Activated CD4-positive, alpha-beta T cell treated with anti-CD3 and anti-CD28 coated beads, Interleukin-2, amount 50 U/mL, for 48 hours (primary cell): Measurements from ENCODE around the gene ZNF317.
"Not testable (repeated sequence)": the region's sequence is repeated elsewhere in the genome, so short reads cannot be mapped to it uniquely, and the experiment has no call there.

ENCODE experiments used
- DNase-seq, 2 experiments: peaks; one replicate each; pipeline ENCODE4 v3.0.0-alpha.2; 2020

ZNF317 gene

GRCh38 chr19:9178901-9179300 lies 38.7 kb downstream of the ZNF317 start, which contains the start of gene OR7D2:
Gene OR7D2 (plus strand): TSS chr19:9178979. CDS start chr19:9185782, 6,803 bp downstream.
- DNase-seq, result no peak

- DNase-seq, result no peak
Measured at GRCh38 chr19:9183000-9183399, 42.8 kb downstream of the ZNF317 start.

GRCh38 chr19:9187191-9187590 lies 47.0 kb downstream of the ZNF317 start:
- DNase-seq, result no peak

GRCh38 chr19:9189535-9189934 lies 49.3 kb downstream of the ZNF317 start:
- no peak for DNase-seq

- DNase-seq, result not testable (repeated sequence)
Measured at GRCh38 chr19:9198044-9198443, 57.8 kb downstream of the ZNF317 start.

GRCh38 chr19:9205501-9206113 lies 65.4 kb downstream of the ZNF317 start:
- peak; percentile 66 to 72 for DNase-seq
